MCF 10A (cell line): Measurements from ENCODE around the gene CPT1B. TPM values are rescaled to one million over a fixed set of nuclear protein-coding genes. Genes with fewer than 3 reads are reported as not detected.

Source experiments
- BruUV-seq: library from RNA; stranded (reverse); fragments of 400-500 nt; replicated peaks from 2 replicates; lab custom pipeline; 2021; lab: Mats Ljungman, UMichigan
- CTCF ChIA-PET: fragments of 300-600 bp; sonication (Branson Sonifier 250); formaldehyde crosslinking; extraction: SDS; loops from one replicate; lab custom pipeline; 2021; ENCODE audit warnings: antibody characterized with exemption, inconsistent platforms; lab: Yijun Ruan, JAX
- POLR2A ChIA-PET: fragments of 300-600, 350-650 bp; sonication (Branson Sonifier 250); formaldehyde crosslinking; extraction: SDS; loops from one replicate; lab custom pipeline; 2020; ENCODE audit warnings: antibody characterized with exemption, inconsistent platforms; lab: Yijun Ruan, JAX
- DNase-seq: peaks from one replicate; pipeline ENCODE4 v3.0.0-alpha.2; 2018; ENCODE audit not compliant: unreplicated experiment
- H3K27ac Mint-ChIP-seq: one replicate; pipeline ENCODE4 v1.8.0; 2022; ENCODE audit warnings: mild to moderate bottlenecking, low read depth, mixed read lengths; ENCODE audit not compliant: unreplicated experiment
- H3K27me3 Mint-ChIP-seq: one replicate; pipeline ENCODE4 v1.8.0; 2022; ENCODE audit warnings: mixed read lengths; ENCODE audit not compliant: insufficient read depth, unreplicated experiment
- H3K36me3 Mint-ChIP-seq: one replicate; pipeline ENCODE4 v1.8.0; 2022; ENCODE audit warnings: mild to moderate bottlenecking, moderate library complexity, mixed read lengths; ENCODE audit not compliant: insufficient read depth, unreplicated experiment
- H3K4me1 Mint-ChIP-seq: one replicate; pipeline ENCODE4 v1.8.0; 2022; ENCODE audit warnings: mixed read lengths; ENCODE audit not compliant: insufficient read depth, unreplicated experiment
- H3K4me3 Mint-ChIP-seq: one replicate; pipeline ENCODE4 v1.8.0; 2022; ENCODE audit warnings: mild to moderate bottlenecking, moderate library complexity, mixed read lengths; ENCODE audit not compliant: unreplicated experiment
- H3K9me3 Mint-ChIP-seq: one replicate; pipeline ENCODE4 v1.8.0; 2022; ENCODE audit warnings: mixed read lengths; ENCODE audit not compliant: unreplicated experiment
- CTCF ChIP-seq: fragments of 200-600 bp; IDR thresholded peaks from one replicate; pipeline ENCODE4 v1.8.0; 2022; ENCODE audit warnings: antibody characterized with exemption, mild to moderate bottlenecking; ENCODE audit not compliant: unreplicated experiment
- intact Hi-C: fragments of 100-400 bp; cut with micrococcal nuclease; formaldehyde crosslinking; loops from 2 replicates; pipeline ENCODE4 v1.14.1; 2022
- total RNA-seq: library from RNA; stranded (reverse); gene quantifications from 2 replicates; pipeline ENCODE4 v1.2.3, GENCODE V29; 2022

The CPT1B gene
- total RNA-seq, 1 experiment from 2014 or later, result 52.2 TPM

- ChIA-PET POLR2A (interaction anchor here (0.7 kb wide), 1 partner anchor 47 kb away, joined by 3 read pairs; no protein-coding TSS in a partner anchor), CTCF (interaction anchor here (1.6 to 5.8 kb wide), 2 partner anchors 67 to 98 kb away, joined by 4 to 46 read pairs; no protein-coding TSS in a partner anchor)
- peak; percentile 15 for TF ChIP-seq CTCF
- Mint-ChIP-seq H3K27me3 (no peaks in the 10 kb centered on the region), H3K36me3 (peaks cover 10% of the 10 kb centered on the region), H3K4me1 (peaks cover 38% of the 10 kb centered on the region), H3K9me3 (no peaks in the 10 kb centered on the region), H3K27ac (no peak overlapping the region), H3K4me3 (no peak overlapping the region)
- no TSS peak for BruUV-seq
- intact Hi-C loops, result no loop called here
- no peak for DNase-seq
Observed at GRCh38 chr22:50625568-50626313, 47.5 kb upstream of the CPT1B start.

- Mint-ChIP-seq H3K36me3 (peaks cover 10% of the 10 kb centered on the region), H3K4me1 (peaks cover 40% of the 10 kb centered on the region), H3K27ac (no peak overlapping the region), H3K4me3 (no peak overlapping the region), H3K27me3 (no peaks in the 10 kb centered on the region), H3K9me3 (no peaks in the 10 kb centered on the region)
- no TSS peak for BruUV-seq
- POLR2A ChIA-PET, result interaction anchor here (0.7 to 1.2 kb wide), 2 partner anchors 48 to 96 kb away, joined by 3 to 4 read pairs; no protein-coding TSS in a partner anchor
- DNase-seq, result no peak
- intact Hi-C loops, result no loop called here
- no peak for TF ChIP-seq CTCF
- CTCF ChIA-PET, result interaction anchor here (1.6 to 5.8 kb wide), 2 partner anchors 67 to 97 kb away, joined by 4 to 46 read pairs; no protein-coding TSS in a partner anchor
Observed at GRCh38 chr22:50625131-50625567, 46.9 kb upstream of the CPT1B start.

GRCh38 chr22:50624347-50625130 lies 46.3 kb upstream of the CPT1B start:
- H3K36me3 Mint-ChIP-seq, result peaks cover 10% of the 10 kb centered on the region
- intact Hi-C loops, result loop anchor here (5.0 kb wide), 2 partner anchors 117 to 372 kb away; partner anchors contain the start of genes HDAC10, LMF2 and NCAPH2
- no TSS peak for BruUV-seq

More at GRCh38 chr22:50624347-50625130, 46.3 kb upstream of the CPT1B start:
- no peak for TF ChIP-seq CTCF
- H3K4me3 Mint-ChIP-seq, result no peak overlapping the region
- CTCF ChIA-PET, result interaction anchor here (0.6 to 5.8 kb wide), 4 partner anchors 68 to 152 kb away, joined by 3 to 46 read pairs (median 4); no protein-coding TSS in a partner anchor
- no peaks in the 10 kb centered on the region for H3K27me3 Mint-ChIP-seq
- H3K9me3 Mint-ChIP-seq, result no peaks in the 10 kb centered on the region
- peaks cover 40% of the 10 kb centered on the region for H3K4me1 Mint-ChIP-seq
- POLR2A ChIA-PET, result interaction anchor here (0.7 to 1.2 kb wide), 2 partner anchors 49 to 96 kb away, joined by 3 to 4 read pairs; no protein-coding TSS in a partner anchor
- H3K27ac Mint-ChIP-seq, result no peak overlapping the region
- DNase-seq, result no peak
